ENCODE data around the gene GREB1. TPM values are rescaled to one million over a fixed set of nuclear protein-coding genes. Genes with fewer than 3 reads are reported as not detected.

GREB1 gene
- total RNA-seq, 1 experiment from 2014 or later = 6.2 TPM

- TF ChIP-seq REST (IDR thresholded peaks at IDR 0.05; ENCODE audit: low read depth) (no peak), FOSL1 (IDR thresholded peaks at IDR 0.05; ENCODE audit: low read depth) (no peak), CTCF (IDR thresholded peaks at IDR 0.05 in 2 of 3, conservative IDR thresholded peaks at IDR 0.05 in 1 of 3; ENCODE audit: borderline replicate concordance in 1 of 3, insufficient read depth in 1 of 3, low read depth in 2 of 3, low read length in 2 of 3) (no peak)
Measured at GRCh38 chr2:11562476-11562875, 28.6 kb downstream of the GREB1 start (continued).

GRCh38 chr2:11563784-11564666, 30.2 kb downstream of the GREB1 start:
- DNase-seq (ENCODE audit: low read depth, low spot score) (no peak), ATAC-seq (no peak)
- intact Hi-C loops (cut with micrococcal nuclease) = no loop called here
- H3K36me3 ChIP-seq (ENCODE audit: control insufficient read depth in 1 of 2, insufficient read depth in 2 of 2, low read length in 2 of 2) = no peaks in the 10 kb centered on the region
- ChIA-PET POLR2A (no interaction called here), RAD21 (ENCODE audit: low non-redundant PET in 1 of 2, low total read pairs in 2 of 2, uncharacterized antibody in 2 of 2, unreplicated experiment in 2 of 2) (no interaction called here), CTCF (interaction anchor here (0.8 kb wide), 1 partner anchor 86 kb away, joined by 3 read pairs; no protein-coding TSS in a partner anchor)
- H3K4me2 ChIP-seq (ENCODE audit: low read length) = no peak overlapping the region
- H3K9ac ChIP-seq (ENCODE audit: low read length) = no peak overlapping the region
- no peak overlapping the region for H2AFZ ChIP-seq (ENCODE audit: low read depth, low read length, poor library complexity, severe bottlenecking)
- no peaks in the 10 kb centered on the region for H3K27me3 ChIP-seq (ENCODE audit: insufficient read depth, low read length)
- H3K4me3 ChIP-seq (replicated peaks in 1 of 2; ENCODE audit: low read depth in 1 of 2, low read length in 2 of 2) = no peak overlapping the region
- no peak overlapping the region for H3K27ac ChIP-seq (ENCODE audit: low read depth, low read length)
- peaks cover 0 to 6% of the 10 kb centered on the region in 2 experiments; a peak in 2 of 4 replicates for H3K4me1 ChIP-seq (ENCODE audit: control insufficient read depth in 1 of 2, insufficient read depth in 2 of 2, low read length in 2 of 2)
- no peaks in the 10 kb centered on the region for H3K79me2 ChIP-seq (ENCODE audit: insufficient read depth, low read length)
- H3K9me2 ChIP-seq (ENCODE audit: insufficient read depth) = no peaks in the 10 kb centered on the region
- no TSS peak for BruUV-seq (replicated peaks)
- no peaks in the 10 kb centered on the region for H4K20me1 ChIP-seq (ENCODE audit: insufficient read depth)
- H3K9me3 ChIP-seq (ENCODE audit: control insufficient read depth in 1 of 2, insufficient read depth in 1 of 2, low read depth in 1 of 2, low read length in 2 of 2) = no peaks in the 10 kb centered on the region
- TF ChIP-seq ATF3 (IDR thresholded peaks at IDR 0.05) (no peak), FOSL1 (IDR thresholded peaks at IDR 0.05; ENCODE audit: low read depth) (no peak), YY1 (IDR thresholded peaks at IDR 0.05; ENCODE audit: extremely low read depth, insufficient replicate concordance, low read depth, low read length) (no peak), ZFX (IDR thresholded peaks at IDR 0.05) (no peak), TCF7L2 (IDR thresholded peaks at IDR 0.05; ENCODE audit: borderline replicate concordance, extremely low read depth, insufficient read depth, insufficient read length) (no peak), CBX3 (IDR thresholded peaks at IDR 0.05; ENCODE audit: low read depth) (no peak), SIN3A (IDR thresholded peaks at IDR 0.05; ENCODE audit: low read depth) (no peak), JUND (IDR thresholded peaks at IDR 0.05) (no peak), ZBTB33 (IDR thresholded peaks at IDR 0.05; ENCODE audit: extremely low read depth, insufficient replicate concordance, low read length) (no peak)
